ENCODE data around the gene VSTM2B.

Gene VSTM2B

DNA sequence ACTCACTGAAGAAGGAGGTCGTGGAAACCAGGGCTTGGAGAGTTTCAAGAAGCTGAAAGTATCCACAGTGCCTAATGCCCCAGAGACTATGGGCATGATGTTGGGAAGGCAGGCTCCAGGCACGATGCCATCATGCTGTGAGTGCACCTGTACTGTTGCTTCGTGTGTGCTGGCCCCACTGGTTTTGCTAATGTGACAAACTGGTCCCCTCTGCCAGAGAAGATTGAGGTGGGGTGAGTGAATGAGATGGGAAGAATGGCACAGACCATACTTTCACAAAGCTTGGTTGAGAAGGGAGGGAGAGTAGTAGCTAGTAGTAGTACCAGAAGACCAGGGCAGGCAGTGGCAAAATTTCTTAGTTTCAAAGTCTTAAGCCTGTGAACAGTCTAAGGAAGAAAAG lies 61.3 kb downstream of the VSTM2B start:
- in situ Hi-C loops (cut with HindIII; ENCODE audit: low sequenced_read_pairs) = no loop called here

DNA sequence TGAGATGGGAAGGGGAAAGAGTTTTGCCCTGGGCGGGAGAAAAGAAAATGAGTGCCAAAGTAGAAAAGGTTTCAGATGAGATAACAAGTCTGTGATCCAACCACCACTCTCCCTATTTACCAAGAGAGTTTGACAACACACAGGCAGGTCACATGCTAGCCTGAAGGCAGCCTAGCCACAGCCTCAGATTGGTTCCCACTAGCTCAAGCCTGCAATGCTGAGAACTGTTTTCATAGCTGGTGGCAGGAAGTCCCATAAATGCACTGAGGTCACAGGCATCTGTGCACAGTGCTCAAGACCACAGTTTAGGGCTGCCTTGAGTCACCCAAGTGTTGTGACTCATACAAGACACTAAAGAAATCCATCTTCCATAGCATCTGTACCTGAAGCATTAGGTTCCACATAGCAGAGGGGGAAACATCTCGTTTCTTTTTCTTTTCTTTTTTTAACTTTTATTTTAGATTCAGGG lies 61.8 kb downstream of the VSTM2B start:
- in situ Hi-C loops (cut with HindIII; ENCODE audit: low sequenced_read_pairs) = no loop called here

DNA sequence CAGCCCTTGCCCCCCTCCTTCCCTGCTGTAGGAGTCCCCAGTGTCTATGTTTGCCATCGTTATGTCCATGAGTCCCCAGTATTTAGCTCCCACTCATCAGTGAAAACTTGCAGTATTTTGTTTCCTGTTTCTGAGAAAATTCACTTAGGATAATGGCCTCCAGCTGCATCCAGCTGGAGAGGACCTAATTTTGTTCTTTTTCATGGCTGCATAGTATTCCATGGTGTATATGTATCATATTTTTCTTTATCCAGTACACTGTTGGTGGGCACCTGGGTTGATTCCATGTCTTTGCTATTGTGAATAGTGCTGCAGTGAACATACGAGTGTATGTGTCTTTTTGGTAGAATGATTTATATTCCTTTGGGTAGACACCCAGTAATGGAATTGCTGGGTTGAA lies 62.3 kb downstream of the VSTM2B start:
- in situ Hi-C loops (cut with HindIII; ENCODE audit: low sequenced_read_pairs) = no loop called here

DNA sequence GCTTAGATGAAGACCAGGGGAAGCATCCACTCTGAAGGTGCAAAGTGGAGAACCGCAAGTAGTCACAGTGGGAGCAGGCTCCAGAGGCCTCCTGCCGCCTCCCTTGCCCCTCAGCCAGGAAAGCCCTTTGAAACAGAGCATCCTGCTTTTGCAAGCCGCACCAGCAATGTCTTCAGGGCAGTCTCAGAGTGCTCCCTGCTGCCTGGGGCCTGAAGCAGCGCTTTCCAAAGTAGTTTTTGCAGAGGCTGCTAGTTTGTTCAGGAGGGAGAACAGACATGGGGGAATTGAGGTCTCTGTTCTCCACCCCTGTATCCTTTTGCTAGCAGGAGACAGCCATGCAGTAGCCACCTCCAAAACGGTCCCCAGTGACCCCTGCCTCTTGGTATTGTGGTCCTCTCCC lies 64.5 kb downstream of the VSTM2B start:
- in situ Hi-C loops (cut with HindIII; ENCODE audit: low sequenced_read_pairs) = no loop called here

DNA sequence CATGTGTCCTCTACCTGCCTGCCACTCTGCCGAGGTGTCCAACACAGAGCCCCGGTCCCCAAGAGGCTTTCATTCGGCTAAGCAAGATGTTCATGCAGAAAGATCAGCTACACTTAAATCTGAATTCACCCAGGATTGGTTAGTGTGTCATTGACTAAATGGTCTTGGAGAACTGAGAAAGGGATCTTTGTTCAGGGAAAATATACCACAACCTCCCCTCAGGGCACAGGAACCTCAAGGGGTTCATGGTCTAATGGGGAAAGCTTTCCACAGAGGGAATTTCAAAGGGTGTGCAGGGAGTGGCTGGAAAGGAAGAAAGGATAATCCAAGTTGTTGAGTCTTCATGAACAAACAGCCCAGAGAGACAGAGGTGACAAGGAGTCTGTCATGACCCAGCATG lies 65.9 kb downstream of the VSTM2B start:
- in situ Hi-C loops (cut with HindIII; ENCODE audit: low sequenced_read_pairs) = no loop called here

DNA sequence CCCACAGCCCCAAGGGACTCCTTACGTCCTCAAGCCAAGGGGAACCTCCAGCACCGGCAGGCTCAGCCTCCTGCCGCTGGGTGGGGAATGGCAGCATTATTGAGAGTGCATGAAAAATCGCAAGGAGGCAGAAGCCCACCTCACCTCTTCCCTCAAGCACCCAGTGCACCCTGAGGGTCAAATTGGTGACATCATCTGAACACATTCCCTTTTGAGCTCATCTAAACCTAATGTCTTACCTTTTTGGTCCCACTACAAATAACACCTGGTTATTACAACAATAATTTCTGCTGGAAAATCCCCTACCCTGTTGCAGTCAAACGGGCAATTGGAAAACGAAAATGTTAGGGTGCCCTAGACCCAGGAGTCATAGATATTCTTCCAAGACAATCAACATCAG lies 68.1 kb downstream of the VSTM2B start:
- in situ Hi-C loops (cut with HindIII; ENCODE audit: low sequenced_read_pairs) = no loop called here

DNA sequence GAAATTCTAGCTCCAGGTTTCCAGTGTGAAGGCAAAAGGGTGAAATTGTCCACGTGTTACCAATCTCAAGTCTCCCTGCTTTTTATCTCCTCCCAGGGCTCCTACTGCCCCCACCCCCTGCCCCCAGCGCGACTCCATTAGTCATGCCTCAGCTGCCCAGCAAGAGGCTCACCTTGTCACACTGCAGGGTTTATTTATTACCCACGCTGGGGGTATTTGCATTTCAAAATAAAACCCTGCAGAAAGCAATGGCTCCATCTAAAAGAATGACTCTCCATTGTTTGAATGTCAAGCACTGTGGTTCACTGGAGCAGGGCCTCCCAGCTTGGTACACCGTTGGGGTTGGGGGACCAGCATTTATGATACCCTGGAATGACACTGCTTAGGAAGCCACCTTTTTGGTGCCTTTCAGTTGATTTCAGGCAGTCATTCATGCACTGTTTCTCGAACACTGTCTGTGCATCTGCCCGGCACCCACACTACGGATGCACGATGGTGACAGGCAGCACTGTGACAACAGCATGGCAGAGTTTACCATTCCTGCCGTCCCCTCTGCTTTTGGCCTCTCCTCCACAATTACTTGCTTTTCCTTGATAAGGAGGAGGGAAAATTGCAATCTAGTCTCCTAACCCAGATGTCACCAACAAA lies 70.4 kb downstream of the VSTM2B start:
- in situ Hi-C loops (cut with HindIII; ENCODE audit: low sequenced_read_pairs) = no loop called here

DNA sequence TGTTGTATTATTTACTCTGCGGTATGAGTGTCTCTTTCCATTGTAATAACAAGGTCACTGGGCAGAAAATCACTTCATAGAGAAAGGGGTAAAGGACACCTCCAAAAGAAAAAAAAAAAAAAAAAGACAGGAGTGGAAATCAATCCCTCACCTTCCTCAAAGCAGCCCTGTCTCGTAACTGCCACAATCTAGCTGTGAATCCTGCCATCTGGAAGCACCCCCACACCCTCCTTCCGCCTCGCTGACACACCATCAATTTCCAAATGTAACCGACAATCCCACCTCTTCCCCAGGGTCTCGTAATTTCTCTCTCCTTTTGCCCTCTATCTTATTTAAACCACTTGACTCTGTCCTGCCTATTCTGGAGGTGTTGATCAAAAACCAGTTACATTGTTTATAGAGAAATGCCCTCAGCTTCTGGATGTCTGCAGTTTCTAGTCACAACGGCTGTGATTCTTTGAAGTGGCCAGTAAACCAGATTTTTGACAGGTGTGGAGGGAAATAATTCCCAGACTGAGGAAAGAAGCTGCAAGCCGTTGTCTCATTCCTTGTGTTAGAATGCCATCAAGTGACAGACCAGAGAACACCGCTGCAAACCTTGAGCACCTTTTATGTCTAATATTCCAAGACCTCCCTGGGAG lies 71.2 kb downstream of the VSTM2B start:
- in situ Hi-C loops (cut with HindIII; ENCODE audit: low sequenced_read_pairs) = no loop called here

DNA sequence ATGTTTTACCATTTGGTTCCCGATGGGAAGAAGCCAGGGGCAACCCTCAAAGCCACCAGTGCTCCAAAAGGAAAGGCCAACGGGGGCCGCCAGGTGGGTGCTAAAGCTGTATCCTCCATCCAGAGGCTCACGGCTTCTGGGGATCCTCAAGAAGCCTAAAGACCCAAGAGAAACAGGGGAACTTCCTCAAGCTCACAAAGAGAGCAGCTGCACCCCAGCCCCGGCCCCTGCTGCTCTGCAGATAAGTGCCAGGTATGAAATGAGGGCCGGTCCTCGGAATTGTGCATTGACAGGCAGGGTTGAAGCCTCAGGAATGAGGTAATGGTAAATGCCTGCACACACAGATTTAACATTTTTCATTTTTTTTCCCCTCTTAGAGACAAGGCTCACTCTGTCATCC lies 72.2 kb downstream of the VSTM2B start:
- in situ Hi-C loops (cut with HindIII; ENCODE audit: low sequenced_read_pairs) = no loop called here

DNA sequence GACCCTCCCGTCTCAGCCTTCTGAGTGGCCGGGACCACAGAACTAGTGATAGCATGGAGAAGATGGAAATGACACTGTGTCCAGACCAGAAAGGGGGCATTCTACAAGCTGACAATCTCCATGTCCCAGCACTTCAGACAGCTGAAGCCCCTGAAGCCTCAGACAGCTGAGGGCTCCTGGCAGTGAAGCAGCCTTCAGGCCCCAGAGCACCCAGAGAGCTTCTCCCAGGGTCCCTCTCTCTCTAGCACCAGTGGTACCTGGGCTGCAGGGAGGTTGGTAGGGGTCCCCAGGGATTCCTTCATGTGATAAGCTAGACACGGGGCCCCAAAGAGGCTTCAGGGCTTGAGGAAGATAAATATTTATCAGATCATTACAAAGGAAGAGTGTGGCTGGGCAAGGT lies 72.7 kb downstream of the VSTM2B start:
- in situ Hi-C loops (cut with HindIII; ENCODE audit: low sequenced_read_pairs) = no loop called here

DNA sequence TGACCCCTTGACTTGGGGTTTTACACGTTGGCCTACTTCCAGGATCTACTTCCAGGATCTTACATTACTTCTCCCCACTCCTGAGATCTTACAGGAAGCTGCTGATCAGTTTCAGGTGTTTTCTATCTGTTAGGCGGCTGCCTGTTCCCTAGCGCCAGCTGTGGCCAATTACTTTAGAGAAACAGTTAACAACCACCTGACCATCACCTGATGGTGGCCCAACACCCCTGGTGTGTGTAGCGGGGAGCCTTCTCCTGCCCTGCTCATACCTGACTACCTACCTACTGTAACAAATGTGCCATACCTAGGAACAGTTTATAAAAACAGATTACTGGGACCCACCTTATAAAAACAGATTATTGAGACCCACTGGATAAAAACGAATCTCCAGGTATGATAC lies 77.5 kb downstream of the VSTM2B start:
- in situ Hi-C loops (cut with HindIII; ENCODE audit: low sequenced_read_pairs) = no loop called here

DNA sequence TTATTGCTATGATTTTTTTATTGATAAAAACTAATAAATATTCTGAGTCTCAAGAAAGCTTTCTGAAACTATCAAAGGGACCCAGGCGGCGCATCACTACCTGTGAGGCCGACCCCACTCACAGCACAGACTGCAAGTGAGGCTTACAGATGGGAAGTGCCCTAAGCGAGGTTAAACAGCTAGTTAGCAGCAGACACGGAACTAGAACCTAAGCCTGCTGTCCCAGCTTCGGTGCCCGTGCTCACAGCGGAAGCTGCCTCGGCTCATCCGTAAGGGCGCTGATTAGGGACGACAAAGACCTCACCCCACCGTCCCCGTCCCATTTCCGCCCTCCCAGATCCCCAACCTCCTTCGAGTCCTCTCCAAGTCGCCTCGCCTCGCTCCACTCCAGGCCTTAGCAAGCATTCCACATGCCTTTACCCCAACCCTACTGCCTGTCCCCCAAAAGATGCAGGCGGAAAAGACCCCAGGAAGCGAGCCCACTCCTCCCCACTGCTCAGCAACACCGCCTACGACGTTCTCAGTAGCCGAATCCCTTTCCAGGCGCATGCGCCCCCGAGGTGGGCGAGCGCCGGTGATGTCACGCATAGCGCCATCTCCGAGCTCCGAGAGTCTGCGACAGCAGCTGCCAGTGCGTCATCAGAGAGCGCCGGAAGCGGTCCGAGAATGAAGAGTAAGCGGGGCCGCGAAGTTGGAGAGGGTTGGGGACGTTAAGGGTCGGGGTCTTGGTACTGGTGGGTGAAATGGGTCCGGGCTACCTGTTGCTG lies 80.0 kb downstream of the VSTM2B start, which contains the start of gene POP4:
Gene POP4 (plus strand): TSS at position 631 of the 767 bp plus-strand sequence. CDS start 36 bp downstream, at position 667.
- in situ Hi-C loops (cut with HindIII; ENCODE audit: low sequenced_read_pairs) = no loop called here

DNA sequence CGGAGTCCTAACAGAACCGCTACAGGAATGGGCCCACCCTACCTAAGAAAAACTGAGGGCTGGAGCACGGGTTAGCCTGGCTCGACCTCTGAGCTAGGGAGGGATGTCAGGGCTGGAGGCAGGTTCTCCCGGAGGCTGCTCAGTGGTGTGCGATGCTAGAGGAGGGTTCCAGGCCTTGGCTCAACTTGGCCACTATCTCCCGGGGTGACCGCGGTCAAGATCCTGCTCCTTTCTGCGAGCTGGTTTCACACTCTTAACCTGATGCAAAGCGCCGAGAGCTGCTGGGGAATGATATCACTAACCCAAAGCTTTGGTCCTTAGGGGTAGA lies 80.6 kb downstream of the VSTM2B start:
- in situ Hi-C loops (cut with HindIII; ENCODE audit: low sequenced_read_pairs) = no loop called here

DNA sequence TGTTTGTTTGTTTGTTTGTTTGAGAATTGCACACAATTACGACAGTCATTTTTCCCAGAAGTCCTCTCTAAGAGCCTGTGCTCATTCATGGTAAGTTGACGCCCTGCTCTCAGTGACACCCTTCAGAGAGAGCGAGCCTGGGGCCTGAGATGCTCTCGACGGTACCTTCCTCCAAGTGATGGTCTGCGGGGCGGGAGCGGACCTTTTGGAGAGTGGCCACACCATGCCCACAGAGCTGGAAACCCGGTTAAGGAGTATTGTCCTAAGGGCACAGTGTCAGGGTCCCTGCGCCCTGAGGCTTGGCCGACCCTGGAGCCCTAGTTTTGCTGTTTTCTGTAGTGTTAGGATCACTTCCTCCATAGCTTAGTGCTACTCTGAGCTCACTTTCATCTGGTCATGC lies 83.8 kb downstream of the VSTM2B start:
- in situ Hi-C loops (cut with HindIII; ENCODE audit: low sequenced_read_pairs) = loop anchor here (10.0 kb wide), 1 partner anchor 105 kb away; the partner anchor contains the start of gene C19orf12

DNA sequence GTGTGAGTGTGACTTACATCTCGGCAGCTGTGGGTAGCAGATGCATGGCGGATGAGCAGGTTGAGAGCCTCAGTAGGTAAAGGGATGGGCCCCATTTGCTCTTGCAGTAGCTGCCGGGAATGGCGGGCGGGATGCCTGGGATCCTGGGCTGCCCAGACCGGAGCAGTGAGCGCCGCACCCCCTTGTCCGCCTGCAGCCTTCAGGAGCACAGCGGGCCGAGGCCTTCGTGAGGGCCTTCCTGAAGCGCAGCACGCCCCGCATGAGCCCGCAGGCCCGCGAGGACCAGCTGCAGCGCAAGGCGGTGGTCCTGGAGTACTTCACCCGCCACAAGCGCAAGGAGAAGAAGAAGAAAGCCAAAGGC lies 84.4 kb downstream of the VSTM2B start:
- in situ Hi-C loops (cut with HindIII; ENCODE audit: low sequenced_read_pairs) = loop anchor here (10.0 kb wide), 1 partner anchor 105 kb away; the partner anchor contains the start of gene C19orf12

DNA sequence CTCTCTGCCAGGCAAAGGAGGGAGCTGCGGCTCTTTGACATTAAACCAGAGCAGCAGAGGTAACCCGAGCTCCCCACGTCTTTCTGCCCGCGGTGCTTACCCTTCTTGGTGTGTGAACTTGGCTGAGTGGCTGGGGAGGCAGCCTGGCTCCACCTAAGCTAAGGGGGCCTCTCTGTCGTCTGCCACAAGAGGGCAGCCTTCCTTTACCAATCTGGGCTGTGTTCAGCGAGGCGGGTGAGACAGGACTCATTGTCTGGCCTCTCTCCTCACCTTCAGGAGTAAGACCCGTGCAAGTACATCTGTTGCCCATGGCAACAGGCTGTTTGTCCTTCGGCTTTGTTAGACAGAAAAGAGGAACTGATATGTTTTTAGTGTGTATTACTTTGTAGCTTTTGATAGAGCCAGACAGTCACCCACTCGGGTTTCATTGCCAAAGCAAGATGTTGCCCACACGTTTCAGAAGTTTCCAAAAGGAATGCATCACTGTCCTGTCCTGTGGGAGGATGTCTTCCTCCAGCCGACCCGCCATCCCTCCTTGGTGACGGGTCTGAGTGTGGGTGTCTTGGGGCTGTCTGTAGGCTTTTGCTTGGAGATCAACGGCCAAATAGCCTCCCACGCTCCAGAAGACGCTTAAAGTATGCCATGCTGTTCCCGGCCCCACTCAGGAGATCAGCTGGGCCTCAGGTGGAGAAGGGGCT lies 84.9 kb downstream of the VSTM2B start:
- in situ Hi-C loops (cut with HindIII; ENCODE audit: low sequenced_read_pairs) = loop anchor here (10.0 kb wide), 1 partner anchor 104 kb away; the partner anchor contains the start of gene C19orf12

DNA sequence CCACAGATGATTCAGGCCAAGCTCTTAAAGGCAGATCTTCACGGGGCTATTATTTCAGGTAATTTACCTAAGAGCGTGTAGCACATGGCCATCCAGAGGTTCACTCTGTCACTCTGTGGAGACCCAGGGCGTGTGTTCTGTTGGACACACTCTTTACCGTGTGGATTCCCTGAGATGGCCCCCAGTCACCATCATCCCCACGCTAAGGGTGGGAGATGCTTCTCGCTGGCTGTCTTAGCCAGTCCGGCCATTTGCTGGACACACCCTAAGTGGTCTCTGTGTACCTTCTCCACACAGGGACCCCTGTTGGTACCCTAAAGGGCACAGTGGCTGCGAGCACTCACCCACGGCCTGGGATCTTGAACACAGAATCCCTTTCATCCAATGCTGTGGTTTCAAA lies 86.3 kb downstream of the VSTM2B start:
- in situ Hi-C loops (cut with HindIII; ENCODE audit: low sequenced_read_pairs) = loop anchor here (10.0 kb wide), 1 partner anchor 103 kb away; the partner anchor contains the start of gene C19orf12

DNA sequence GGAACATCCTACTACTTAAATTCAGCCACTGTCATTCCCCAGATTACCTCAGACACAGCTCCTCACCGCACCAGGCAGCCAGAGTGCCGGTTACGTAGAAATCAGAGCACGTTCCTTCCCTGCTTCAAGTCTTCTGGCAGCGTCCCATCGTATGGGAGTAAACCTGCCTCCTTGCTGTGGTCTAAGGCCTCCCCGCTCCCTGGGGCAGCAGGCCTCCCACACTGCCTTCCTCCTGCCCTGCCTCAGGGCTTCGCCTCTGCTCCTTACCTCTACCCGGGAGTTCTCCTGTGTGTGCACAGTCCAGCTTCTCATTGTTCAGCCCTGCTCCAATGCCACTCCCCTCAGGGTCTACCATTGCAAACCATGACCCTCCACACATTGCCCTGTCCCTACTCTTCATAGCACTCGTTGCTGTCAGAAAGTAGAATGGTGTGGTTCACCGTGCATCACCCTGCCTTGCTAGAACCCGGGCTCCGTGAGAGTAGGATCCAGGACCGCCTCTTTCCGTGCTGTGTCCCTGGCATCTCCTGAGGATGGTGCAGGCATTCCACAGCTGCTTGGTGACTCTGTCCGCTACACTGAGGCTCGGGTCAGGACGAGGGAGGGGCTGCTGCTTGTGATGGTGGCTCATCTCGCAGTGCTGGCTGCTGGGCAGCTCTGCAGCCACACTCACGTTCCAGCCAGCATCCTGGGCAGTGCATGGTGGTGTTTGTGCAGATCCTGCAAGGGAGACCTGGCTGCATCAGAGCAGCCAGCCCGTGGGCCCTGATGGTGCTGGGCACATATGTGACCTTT lies 87.2 kb downstream of the VSTM2B start:
- in situ Hi-C loops (cut with HindIII; ENCODE audit: low sequenced_read_pairs) = loop anchor here (10.0 kb wide), 1 partner anchor 102 kb away; the partner anchor contains the start of gene C19orf12

DNA sequence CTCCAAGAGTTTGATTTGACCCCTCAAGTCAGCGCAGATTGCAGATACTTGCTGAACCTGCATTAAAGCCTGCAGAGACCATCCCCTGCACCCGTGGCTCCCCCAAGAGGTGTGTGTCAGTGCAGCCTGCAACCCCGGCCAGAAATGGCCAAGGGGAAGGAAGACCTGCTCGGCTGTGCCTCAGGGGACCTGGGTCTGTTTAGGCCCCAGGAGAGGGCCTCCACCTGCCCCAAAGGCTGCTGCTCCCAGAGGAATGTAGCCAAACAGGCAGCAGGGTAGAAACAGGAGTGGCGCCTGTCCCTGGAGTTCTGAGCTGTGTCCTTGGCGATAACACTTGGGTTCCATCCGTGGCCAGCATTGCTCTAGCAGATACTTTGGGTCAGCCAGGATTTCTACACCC lies 88.3 kb downstream of the VSTM2B start:
- in situ Hi-C loops (cut with HindIII; ENCODE audit: low sequenced_read_pairs) = loop anchor here (10.0 kb wide), 1 partner anchor 101 kb away; the partner anchor contains the start of gene C19orf12

Measured in DLD1 (cell line).